Erythroblast (primary cell): ENCODE measurements around the gene SAGE1.

Experiments used
- GATA1 ChIP-seq: IDR thresholded peaks from 2 replicates; pipeline ENCODE4 v1.6.1; 2011; ENCODE audit warnings: low read depth, mild to moderate bottlenecking, control low read depth, low read length, moderate library complexity
- POLR2A ChIP-seq: IDR thresholded peaks from 2 replicates; pipeline ENCODE4 v1.6.1; 2011; ENCODE audit warnings: mild to moderate bottlenecking, low read length

DNA sequence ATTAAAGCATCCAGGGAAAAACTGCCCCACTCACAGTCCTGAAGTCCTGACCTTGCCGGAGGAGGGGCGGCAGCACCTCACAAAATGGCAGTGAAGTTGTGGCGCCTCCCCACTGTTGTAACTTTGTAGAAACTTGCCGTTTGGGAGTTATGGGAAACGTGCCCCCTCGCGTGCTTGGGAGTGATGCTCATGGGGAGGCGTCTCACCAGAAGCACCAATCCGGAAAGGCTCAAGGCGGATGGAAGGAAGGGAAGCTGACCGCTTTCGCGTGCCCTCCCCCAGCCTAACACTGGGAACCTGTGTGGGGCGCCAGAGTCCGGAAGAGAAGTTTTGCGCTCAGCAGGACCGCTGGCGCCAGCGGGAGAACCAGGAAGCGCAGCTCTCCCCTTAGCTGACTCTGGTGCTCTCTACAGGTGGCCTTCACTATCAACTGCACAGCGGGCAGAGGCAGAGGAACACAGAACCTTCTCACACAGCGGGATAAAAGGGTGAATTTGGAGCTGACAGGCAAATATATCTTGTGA, at the start of gene SAGE1, which contains the start of gene CT45A10:
- TF ChIP-seq POLR2A = no peak
- TF ChIP-seq GATA1 = no peak
